ENCODE results near the gene GRIPAP1.

- no peak for TF ChIP-seq POLR2A (IDR thresholded peaks at IDR 0.05)
- TF ChIP-seq, protein P1, sequence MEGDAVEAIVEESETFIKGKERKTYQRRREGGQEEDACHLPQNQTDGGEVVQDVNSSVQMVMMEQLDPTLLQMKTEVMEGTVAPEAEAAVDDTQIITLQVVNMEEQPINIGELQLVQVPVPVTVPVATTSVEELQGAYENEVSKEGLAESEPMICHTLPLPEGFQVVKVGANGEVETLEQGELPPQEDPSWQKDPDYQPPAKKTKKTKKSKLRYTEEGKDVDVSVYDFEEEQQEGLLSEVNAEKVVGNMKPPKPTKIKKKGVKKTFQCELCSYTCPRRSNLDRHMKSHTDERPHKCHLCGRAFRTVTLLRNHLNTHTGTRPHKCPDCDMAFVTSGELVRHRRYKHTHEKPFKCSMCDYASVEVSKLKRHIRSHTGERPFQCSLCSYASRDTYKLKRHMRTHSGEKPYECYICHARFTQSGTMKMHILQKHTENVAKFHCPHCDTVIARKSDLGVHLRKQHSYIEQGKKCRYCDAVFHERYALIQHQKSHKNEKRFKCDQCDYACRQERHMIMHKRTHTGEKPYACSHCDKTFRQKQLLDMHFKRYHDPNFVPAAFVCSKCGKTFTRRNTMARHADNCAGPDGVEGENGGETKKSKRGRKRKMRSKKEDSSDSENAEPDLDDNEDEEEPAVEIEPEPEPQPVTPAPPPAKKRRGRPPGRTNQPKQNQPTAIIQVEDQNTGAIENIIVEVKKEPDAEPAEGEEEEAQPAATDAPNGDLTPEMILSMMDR (IDR thresholded peaks at IDR 0.05), result no peak
Measured at GRCh38 chrX:48938721-48939425, 63.2 kb downstream of the GRIPAP1 start.
